Activated CD8-positive, alpha-beta T cell treated with anti-CD3 and anti-CD28 coated beads, Interleukin-2, amount 10 ng/mL, durations not matched to agents 7 days and 5 days (primary cell): Measurements from ENCODE around the gene AMPD2. TPM values are rescaled to one million over a fixed set of nuclear protein-coding genes. Genes with fewer than 3 reads are reported as not detected.

Source experiments
- ATAC-seq: fragments of 150-1000 bp; cut with Tn5 transposase; one replicate; pipeline ENCODE4 v1.10.0; 2021; ENCODE audit warnings: moderate library complexity
- CTCF ChIA-PET: fragments of 350-600 bp; sonication (Branson Sonifier 250); formaldehyde crosslinking; loops from one replicate; lab custom pipeline; 2021; ENCODE audit warnings: antibody characterized with exemption; lab: Charles Lee
- POLR2A ChIA-PET: fragments of 350-600 bp; sonication (Branson Sonifier 250); formaldehyde crosslinking; loops from one replicate; lab custom pipeline; 2021; ENCODE audit warnings: antibody characterized with exemption; lab: Charles Lee
- DNase-seq: peaks from one replicate; pipeline ENCODE4 v3.0.0-alpha.2; 2020
- H3K27ac Mint-ChIP-seq: one replicate; pipeline ENCODE4 v1.8.0; 2021; ENCODE audit warnings: mild to moderate bottlenecking, mixed read lengths
- H3K27me3 Mint-ChIP-seq: one replicate; pipeline ENCODE4 v1.8.0; 2021; ENCODE audit warnings: low read depth, mixed read lengths
- H3K36me3 Mint-ChIP-seq: one replicate; pipeline ENCODE4 v1.8.0; 2021; ENCODE audit warnings: low read depth, mixed read lengths
- H3K4me1 Mint-ChIP-seq: one replicate; pipeline ENCODE4 v1.8.0; 2021; ENCODE audit warnings: low read depth, mixed read lengths
- H3K4me3 Mint-ChIP-seq: one replicate; pipeline ENCODE4 v1.8.0; 2021; ENCODE audit warnings: mild to moderate bottlenecking, mixed read lengths
- H3K9me3 Mint-ChIP-seq: one replicate; pipeline ENCODE4 v1.8.0; 2022; ENCODE audit warnings: mixed read lengths; ENCODE audit not compliant: insufficient read depth
- total RNA-seq, 2 experiments: library from RNA; stranded (reverse); gene quantifications; one replicate each; pipeline ENCODE4 v1.2.3, GENCODE V29; 2021

Gene AMPD2
- total RNA-seq: 100 to 1,000 TPM; 123 to 133 TPM

DNA sequence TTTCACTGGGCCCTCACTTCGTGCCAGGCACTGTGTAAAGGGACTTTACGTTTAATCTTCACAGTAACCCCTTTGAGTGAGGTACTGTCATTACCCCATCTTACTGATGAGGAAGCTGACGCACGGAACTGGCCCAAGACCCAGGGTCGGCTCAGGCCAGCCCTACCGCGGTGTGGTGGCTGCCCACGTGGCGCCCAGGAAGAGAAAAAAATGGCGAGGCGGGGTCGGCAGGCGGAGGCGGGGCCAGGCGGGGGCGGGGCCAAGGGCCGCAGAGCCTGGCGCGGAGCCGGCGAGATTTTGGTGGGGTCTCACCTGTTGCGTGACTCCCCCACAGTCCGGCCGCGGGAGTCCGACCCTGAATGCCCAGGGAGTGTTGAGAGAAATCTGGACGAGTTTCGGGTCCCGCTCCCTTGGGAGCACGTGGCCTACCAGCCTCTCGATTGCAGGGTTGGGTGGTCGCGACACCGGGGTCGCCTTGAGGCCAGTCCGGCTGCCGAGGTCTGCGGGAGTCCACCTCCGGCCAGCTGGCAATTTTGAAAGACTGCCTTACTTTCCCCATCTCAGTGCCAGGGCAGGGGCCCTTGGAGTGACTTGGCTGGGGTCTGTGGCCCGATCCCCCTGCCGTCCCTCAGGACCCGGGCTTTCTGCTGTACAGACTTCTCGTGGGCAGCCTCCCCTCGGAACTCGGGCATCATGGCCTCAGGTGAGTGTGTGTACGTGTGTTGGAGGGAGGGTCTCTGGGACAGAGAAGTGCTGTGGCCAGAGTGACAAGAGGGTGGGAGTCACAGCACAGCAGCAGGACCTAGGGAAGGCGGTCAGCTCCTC lies at the start of gene AMPD2, which contains the start of gene GNAT2:
AMPD2 (plus strand) TSS at position 262 of the 825 bp plus-strand sequence. CDS start 1,339 bp downstream, outside the sequence.
GNAT2 (minus strand) TSS at position 41 of the 825 bp plus-strand sequence. CDS start 6,746 bp downstream, outside the sequence.
- ChIA-PET CTCF (interaction anchor here (0.5 to 5.1 kb wide), 13 partner anchors 10 to 365 kb away, joined by 3 to 34 read pairs (median 6); partner anchors contain the start of genes AHCYL1, CYB561D1 and GNAI3), POLR2A (interaction anchor here (0.9 to 3.9 kb wide), 5 partner anchors 17 to 364 kb away, joined by 4 to 52 read pairs (median 5); partner anchors contain the start of genes AHCYL1 and GNAI3)
- no peaks in the 10 kb centered on the region for H3K27me3 Mint-ChIP-seq
- peak within 1 kb of the TSS; percentile 95 for H3K4me3 Mint-ChIP-seq
- H3K27ac Mint-ChIP-seq: peak within 1 kb of the TSS; percentile 96
- H3K9me3 Mint-ChIP-seq: no peaks in the 10 kb centered on the region
- peaks cover 10% of the 10 kb centered on the region for H3K36me3 Mint-ChIP-seq
- DNase-seq: peak; percentile 81
- peaks cover 69% of the 10 kb centered on the region for H3K4me1 Mint-ChIP-seq
- ATAC-seq: peak; percentile 50

DNA sequence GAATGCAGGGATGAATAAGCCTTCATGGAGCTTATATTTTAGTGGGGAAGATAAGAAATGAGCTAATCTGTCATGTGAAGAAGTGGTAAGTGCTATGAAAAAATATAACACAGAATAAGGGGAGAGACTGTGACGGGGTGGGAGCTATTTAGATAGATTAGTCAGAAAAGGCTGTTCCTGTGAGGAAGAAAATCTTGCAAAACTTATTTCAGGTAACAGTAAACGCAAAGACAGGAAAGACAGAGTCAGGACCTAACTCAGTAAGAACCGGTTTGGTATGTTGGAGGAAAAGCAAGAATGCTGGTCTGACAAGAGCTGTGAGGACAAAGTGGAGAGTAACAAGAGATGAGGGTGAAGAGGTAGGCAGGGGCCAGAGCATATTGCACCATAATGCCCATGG lies 49.2 kb upstream of the AMPD2 start:
- ATAC-seq (no peak), DNase-seq (no peak)
- H3K9me3 Mint-ChIP-seq: no peaks in the 10 kb centered on the region
- no peak overlapping the region for H3K27ac Mint-ChIP-seq
- ChIA-PET CTCF (interaction anchor here (0.9 to 2.7 kb wide), 4 partner anchors 11 to 71 kb away, joined by 3 to 15 read pairs (median 3); no protein-coding TSS in a partner anchor), POLR2A (interaction anchor here (1.4 kb wide), 1 partner anchor 22 kb away, joined by 4 read pairs; the partner anchor contains the start of gene GNAI3)
- peaks cover 3% of the 10 kb centered on the region for H3K36me3 Mint-ChIP-seq
- no peak overlapping the region for H3K4me3 Mint-ChIP-seq
- H3K27me3 Mint-ChIP-seq: no peaks in the 10 kb centered on the region
- no peaks in the 10 kb centered on the region for H3K4me1 Mint-ChIP-seq

DNA sequence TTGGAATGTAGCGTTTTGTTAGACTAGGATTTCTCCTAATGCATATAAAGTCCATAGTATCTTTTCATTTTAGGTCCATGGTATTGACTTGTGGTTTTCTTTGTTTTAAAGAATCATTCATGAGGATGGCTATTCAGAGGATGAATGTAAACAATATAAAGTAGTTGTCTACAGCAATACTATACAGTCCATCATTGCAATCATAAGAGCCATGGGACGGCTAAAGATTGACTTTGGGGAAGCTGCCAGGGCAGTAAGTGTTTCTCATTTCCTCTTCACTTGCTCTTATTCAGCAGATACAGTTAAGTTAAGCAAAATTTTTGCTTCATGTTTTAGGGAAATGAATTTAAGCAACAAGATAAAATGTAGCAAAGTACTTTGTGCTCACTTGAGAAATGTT lies 45.9 kb upstream of the AMPD2 start:
- Mint-ChIP-seq H3K9me3 (no peaks in the 10 kb centered on the region), H3K4me1 (no peaks in the 10 kb centered on the region), H3K27ac (no peak overlapping the region), H3K4me3 (no peak overlapping the region), H3K36me3 (peaks cover 16% of the 10 kb centered on the region), H3K27me3 (no peaks in the 10 kb centered on the region)
- POLR2A ChIA-PET: no interaction called here
- ATAC-seq (no peak), DNase-seq (no peak)
- CTCF ChIA-PET: no interaction called here

DNA sequence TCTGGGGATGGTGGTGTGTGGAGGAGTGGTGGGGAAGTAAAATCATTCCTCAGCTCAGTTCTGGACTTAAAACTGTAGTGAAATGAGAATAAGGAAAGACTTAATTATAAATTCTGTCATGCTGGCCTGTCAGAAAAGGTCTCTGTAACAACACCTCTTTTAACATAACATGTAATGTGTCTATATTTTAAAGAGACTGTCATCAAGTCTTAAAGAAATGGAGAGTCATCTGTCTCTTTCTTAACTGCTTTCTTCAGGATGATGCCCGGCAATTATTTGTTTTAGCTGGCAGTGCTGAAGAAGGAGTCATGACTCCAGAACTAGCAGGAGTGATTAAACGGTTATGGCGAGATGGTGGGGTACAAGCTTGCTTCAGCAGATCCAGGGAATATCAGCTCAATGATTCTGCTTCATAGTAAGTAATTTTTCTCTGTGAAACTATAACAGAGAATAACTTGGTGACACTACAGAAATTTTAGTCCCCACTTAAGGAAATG lies 40.6 kb upstream of the AMPD2 start:
- DNase-seq: no peak
- no peaks in the 10 kb centered on the region for H3K27me3 Mint-ChIP-seq
- CTCF ChIA-PET: interaction anchor here (1.1 kb wide), 2 partner anchors 32 to 61 kb away, joined by 3 to 4 read pairs; no protein-coding TSS in a partner anchor
- no peak overlapping the region for H3K27ac Mint-ChIP-seq
- H3K4me1 Mint-ChIP-seq: no peaks in the 10 kb centered on the region
- POLR2A ChIA-PET: no interaction called here
- H3K9me3 Mint-ChIP-seq: no peaks in the 10 kb centered on the region
- peaks cover 48% of the 10 kb centered on the region for H3K36me3 Mint-ChIP-seq
- no peak for ATAC-seq
- H3K4me3 Mint-ChIP-seq: no peak overlapping the region

DNA sequence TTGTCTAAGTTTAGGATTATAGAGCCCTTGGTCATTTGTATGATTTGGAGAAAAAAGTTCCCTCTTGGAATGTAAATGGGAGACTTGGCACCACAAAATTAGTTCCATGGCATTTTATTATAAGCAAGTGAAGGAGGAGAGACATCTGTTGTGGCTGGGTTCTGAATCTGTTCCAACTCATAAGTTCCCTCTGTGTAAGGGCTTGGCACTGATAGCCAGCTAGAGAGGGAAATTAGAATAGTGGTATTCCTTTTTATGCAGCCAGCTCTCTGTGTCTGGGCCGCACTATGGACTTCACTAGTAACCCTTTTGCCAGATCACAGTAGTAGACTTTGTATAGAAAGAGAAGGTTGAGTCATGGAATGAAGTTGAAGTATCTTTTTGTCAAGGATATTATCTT lies 40.1 kb upstream of the AMPD2 start:
- H3K4me1 Mint-ChIP-seq: no peaks in the 10 kb centered on the region
- ATAC-seq: no peak
- no peak overlapping the region for H3K27ac Mint-ChIP-seq
- POLR2A ChIA-PET: no interaction called here
- no peak overlapping the region for H3K4me3 Mint-ChIP-seq
- CTCF ChIA-PET: interaction anchor here (1.1 kb wide), 2 partner anchors 33 to 61 kb away, joined by 3 to 4 read pairs; no protein-coding TSS in a partner anchor
- no peak for DNase-seq
- peaks cover 52% of the 10 kb centered on the region for H3K36me3 Mint-ChIP-seq
- H3K9me3 Mint-ChIP-seq: no peaks in the 10 kb centered on the region
- H3K27me3 Mint-ChIP-seq: no peaks in the 10 kb centered on the region

DNA sequence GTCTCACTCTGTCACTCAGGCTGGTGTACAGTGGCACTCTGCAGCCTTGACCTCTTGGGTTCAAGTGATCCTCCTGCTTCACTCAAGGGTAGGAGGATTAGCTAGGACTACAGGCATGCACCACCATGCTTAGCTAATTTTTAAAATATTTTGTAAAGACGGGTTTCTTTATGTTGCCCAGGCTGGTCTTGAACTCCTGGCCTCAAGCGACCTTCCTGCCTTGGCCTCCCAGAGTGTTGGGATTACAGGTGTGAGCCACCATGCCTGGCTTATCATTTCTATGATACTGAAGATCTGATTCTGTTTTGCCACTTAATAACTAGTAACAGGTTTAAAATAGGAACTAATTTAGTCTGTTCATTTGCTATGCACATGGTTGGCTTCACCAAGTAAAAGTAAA lies 37.6 kb upstream of the AMPD2 start:
- DNase-seq: no peak

DNA sequence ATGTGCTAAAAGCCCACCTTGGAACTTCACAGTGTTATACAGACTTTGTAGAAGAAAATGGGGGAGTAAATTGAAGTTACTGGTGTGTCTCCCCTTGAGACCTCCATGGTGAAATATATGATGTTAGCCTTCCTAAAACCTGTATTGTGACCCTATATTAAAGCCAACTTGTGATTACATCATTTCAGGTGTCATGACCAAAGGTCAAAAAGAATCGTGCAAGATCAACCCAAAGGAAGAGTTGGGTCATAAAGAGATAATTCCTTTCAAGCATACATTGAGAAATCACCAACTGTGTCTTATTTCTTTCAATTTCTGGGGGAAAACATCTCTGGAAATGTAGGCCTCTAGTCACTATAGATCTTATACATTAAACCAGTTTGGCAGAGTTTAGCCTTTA lies 34.9 kb upstream of the AMPD2 start:
- Mint-ChIP-seq H3K36me3 (peaks cover 64% of the 10 kb centered on the region), H3K9me3 (no peaks in the 10 kb centered on the region), H3K4me3 (no peak overlapping the region), H3K27ac (no peak overlapping the region), H3K27me3 (no peaks in the 10 kb centered on the region), H3K4me1 (no peaks in the 10 kb centered on the region)
- CTCF ChIA-PET: no interaction called here
- ATAC-seq: no peak
- POLR2A ChIA-PET: no interaction called here
- no peak for DNase-seq

More for the DNA sequence above, 37.6 kb upstream of the AMPD2 start:
- CTCF ChIA-PET: interaction anchor here (1.6 kb wide), 1 partner anchor 58 kb away, joined by 3 read pairs; no protein-coding TSS in a partner anchor
- no peak overlapping the region for H3K27ac Mint-ChIP-seq
- no peak for ATAC-seq
- H3K4me3 Mint-ChIP-seq: no peak overlapping the region
- POLR2A ChIA-PET: no interaction called here
- peaks cover 60% of the 10 kb centered on the region for H3K36me3 Mint-ChIP-seq
- H3K27me3 Mint-ChIP-seq: no peaks in the 10 kb centered on the region
- no peaks in the 10 kb centered on the region for H3K9me3 Mint-ChIP-seq
- no peaks in the 10 kb centered on the region for H3K4me1 Mint-ChIP-seq

DNA sequence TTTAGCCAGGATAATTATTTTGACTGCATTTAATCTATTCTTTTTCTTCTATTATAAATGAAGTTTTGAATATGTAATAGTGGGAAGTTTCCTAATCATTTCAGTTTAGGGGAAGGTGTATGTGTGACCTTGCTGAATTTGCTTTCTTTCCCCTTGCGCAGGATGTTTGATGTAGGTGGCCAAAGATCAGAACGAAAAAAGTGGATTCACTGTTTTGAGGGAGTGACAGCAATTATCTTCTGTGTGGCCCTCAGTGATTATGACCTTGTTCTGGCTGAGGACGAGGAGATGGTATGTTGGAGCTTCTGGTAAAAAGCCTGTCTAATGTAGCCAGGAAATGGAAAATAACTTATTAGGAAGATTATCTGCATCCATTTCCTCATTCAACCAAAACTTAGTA lies 33.6 kb upstream of the AMPD2 start:
- ChIA-PET POLR2A (no interaction called here), CTCF (interaction anchor here (1.3 kb wide), 1 partner anchor 54 kb away, joined by 3 read pairs; no protein-coding TSS in a partner anchor)
- H3K9me3 Mint-ChIP-seq: no peaks in the 10 kb centered on the region
- no peaks in the 10 kb centered on the region for H3K4me1 Mint-ChIP-seq
- no peak for DNase-seq
- no peak overlapping the region for H3K27ac Mint-ChIP-seq
- H3K36me3 Mint-ChIP-seq: peaks cover 60% of the 10 kb centered on the region
- no peak overlapping the region for H3K4me3 Mint-ChIP-seq
- H3K27me3 Mint-ChIP-seq: no peaks in the 10 kb centered on the region
- no peak for ATAC-seq

DNA sequence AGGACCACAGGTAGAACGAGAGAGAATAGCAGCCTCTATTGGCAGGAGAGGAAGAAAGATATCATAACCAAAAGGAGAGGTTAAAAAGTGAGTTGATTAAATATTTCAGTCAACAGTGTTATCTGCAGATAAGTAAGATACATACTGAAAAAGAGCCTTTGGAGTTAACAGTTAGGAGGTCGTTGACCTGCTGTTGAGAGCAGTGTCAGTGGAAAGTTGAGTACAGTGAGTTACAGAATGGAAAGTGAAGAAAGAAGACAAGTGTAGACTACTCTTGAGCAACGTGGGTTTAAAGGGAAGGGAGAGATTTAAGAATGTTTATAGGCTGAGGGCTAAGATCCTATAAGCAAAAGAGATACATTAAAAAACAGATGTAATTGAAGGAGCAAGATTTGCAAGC lies 30.5 kb upstream of the AMPD2 start:
- no peak for ATAC-seq
- Mint-ChIP-seq H3K36me3 (peaks cover 64% of the 10 kb centered on the region), H3K27me3 (no peaks in the 10 kb centered on the region), H3K4me1 (no peaks in the 10 kb centered on the region), H3K9me3 (no peaks in the 10 kb centered on the region), H3K4me3 (no peak overlapping the region), H3K27ac (no peak overlapping the region)
- ChIA-PET CTCF (no interaction called here), POLR2A (no interaction called here)
- no peak for DNase-seq

DNA sequence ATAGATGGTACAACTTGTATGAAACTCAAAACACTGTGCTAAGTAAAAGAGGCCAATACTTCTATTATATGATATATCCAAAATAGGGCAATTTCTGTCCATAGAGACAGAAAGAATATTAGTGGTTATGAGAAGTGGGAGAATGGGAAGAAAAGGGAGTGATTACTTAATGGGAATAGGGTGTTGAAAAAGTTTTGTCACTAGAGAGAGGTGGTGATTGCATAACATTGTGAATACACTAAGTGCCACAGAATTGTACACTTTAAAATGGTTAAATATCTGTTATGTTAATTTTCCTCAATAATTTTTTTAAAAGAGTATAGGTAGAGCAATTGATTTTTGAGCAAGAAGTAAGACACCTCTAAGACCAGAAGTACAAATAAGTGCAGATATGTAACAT lies 30.0 kb upstream of the AMPD2 start:
- ATAC-seq: no peak
- no peaks in the 10 kb centered on the region for H3K27me3 Mint-ChIP-seq
- DNase-seq: no peak
- no peaks in the 10 kb centered on the region for H3K9me3 Mint-ChIP-seq
- no peaks in the 10 kb centered on the region for H3K4me1 Mint-ChIP-seq
- no peak overlapping the region for H3K27ac Mint-ChIP-seq
- ChIA-PET POLR2A (interaction anchor here (1.2 kb wide), 1 partner anchor 11 kb away, joined by 5 read pairs; no protein-coding TSS in a partner anchor), CTCF (no interaction called here)
- H3K4me3 Mint-ChIP-seq: no peak overlapping the region
- peaks cover 62% of the 10 kb centered on the region for H3K36me3 Mint-ChIP-seq

DNA sequence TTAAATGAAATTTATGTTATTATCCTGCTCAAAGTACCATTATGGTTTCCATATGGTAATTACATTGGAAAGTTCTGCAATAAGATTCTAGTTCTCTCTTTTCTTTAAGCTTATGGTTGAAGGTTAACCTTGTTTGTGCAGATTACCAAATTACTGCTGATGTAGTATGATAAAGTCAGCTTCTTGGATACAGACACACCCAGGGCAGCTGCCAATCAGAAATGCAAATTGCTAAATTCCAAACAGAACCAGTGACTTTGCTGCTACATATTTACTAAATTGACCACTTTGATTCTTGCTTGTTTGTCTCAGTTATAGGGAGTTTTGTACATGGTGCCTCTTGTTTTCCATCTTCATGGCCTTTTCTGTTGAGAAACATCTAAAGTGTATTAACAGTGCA lies 26.7 kb upstream of the AMPD2 start:
- Mint-ChIP-seq H3K27me3 (no peaks in the 10 kb centered on the region), H3K9me3 (no peaks in the 10 kb centered on the region), H3K4me3 (no peak overlapping the region), H3K4me1 (no peaks in the 10 kb centered on the region), H3K36me3 (peaks cover 58% of the 10 kb centered on the region), H3K27ac (no peak overlapping the region)
- no peak for ATAC-seq
- DNase-seq: no peak
- ChIA-PET POLR2A (no interaction called here), CTCF (interaction anchor here (0.9 to 1.1 kb wide), 3 partner anchors 9 to 47 kb away, joined by 3 to 4 read pairs (median 3); no protein-coding TSS in a partner anchor)
